Transverse colon (tissue), 4 donors: ENCODE results near the gene ENTPD3. TPM values are rescaled to one million over a fixed set of nuclear protein-coding genes. Genes with fewer than 3 reads are reported as not detected.

Experiments
- DNase-seq: peaks from one replicate; pipeline ENCODE4 v3.0.0-alpha.2; 2019
- H3K27ac ChIP-seq, 4 donors: fragments of 200-600 bp; sonication (generic); 2 replicates each; pipeline ENCODE4 v1.5.1; 2016 to 2018; ENCODE audit warnings: inconsistent platforms in 4 of 4
- H3K27me3 ChIP-seq: fragments of 200-600 bp; sonication (generic); 2 replicates; pipeline ENCODE4 v1.5.1; 2017; ENCODE audit warnings: inconsistent platforms
- H3K36me3 ChIP-seq, 4 donors: fragments of 200-600 bp; sonication (generic); 2 replicates each; pipeline ENCODE4 v1.5.1; 2017 to 2019; ENCODE audit warnings: inconsistent platforms in 4 of 4
- H3K4me1 ChIP-seq, 4 donors: fragments of 200-600 bp; sonication (generic); 2 replicates each; pipeline ENCODE4 v1.5.1; 2017 to 2020; ENCODE audit warnings: inconsistent platforms in 4 of 4
- H3K4me3 ChIP-seq, 4 donors: fragments of 200-600 bp; sonication (generic); 1 replicate in 1 of 4; 2 replicates in 3 of 4; pipeline versions ENCODE4 v1.5.1 to v1.6.1; 2017 to 2019; ENCODE audit warnings: inconsistent platforms in 4 of 4
- H3K9me3 ChIP-seq, 2 donors: fragments of 200-600 bp; sonication (generic); 2 replicates each; pipeline ENCODE4 v1.5.1; 2017 to 2019; ENCODE audit warnings: inconsistent platforms in 2 of 2
- CTCF ChIP-seq, 5 experiments: fragments of 200-600 bp in 3 of 5; fragments of 450-650 bp in 2 of 5; sonication (generic) in 3 of 5; IDR thresholded peaks; 1 replicate in 2 of 5; 2 replicates in 3 of 5; pipeline ENCODE4 v1.5.1; 2016 to 2017; ENCODE audit warnings: antibody characterized with exemption in 5 of 5, inconsistent platforms in 3 of 5, mild to moderate bottlenecking in 2 of 5, moderate library complexity in 1 of 5
- EP300 ChIP-seq: sonication (generic); formaldehyde crosslinking; IDR thresholded peaks from one replicate; pipeline ENCODE4 v1.6.1; 2017; ENCODE audit warnings: antibody characterized with exemption, low read depth
- POLR2A ChIP-seq: fragments of 450-650 bp; IDR thresholded peaks from one replicate; pipeline ENCODE4 v1.6.1; 2016; ENCODE audit warnings: antibody characterized with exemption, mild to moderate bottlenecking, moderate library complexity
- POLR2AphosphoS5 ChIP-seq, 3 donors: sonication (generic); formaldehyde crosslinking; IDR thresholded peaks; one replicate each; pipeline ENCODE4 v1.6.1; 2016; ENCODE audit warnings: antibody characterized with exemption in 3 of 3
- WGBS, 2 donors: methylation state at CpG; one replicate each; pipeline ENCODE4 v1.1.5; 2018; ENCODE audit warnings: low coverage in 1 of 2; 5-methylcytosine and 5-hydroxymethylcytosine counted together
- in situ Hi-C, 4 donors: fragments of 200-750 bp; cut with MboI; loops; one replicate each; pipeline versions ENCODE4 v1.15.0 to v1.15.1; 2017; ENCODE audit warnings: low sequenced_read_pairs in 3 of 4, low pct_ligation_motif_present in 1 of 4, low pct_unique_long_range_greater_than_20kb in 1 of 4
- intact Hi-C: fragments of 100-400 bp; cut with DNase I; formaldehyde crosslinking; loops from one replicate; pipeline ENCODE4 v1.15.1; 2023; ENCODE audit warnings: low total_unique reads
- total RNA-seq, 4 donors: library from RNA; depleted of rRNA; stranded (reverse); fragments of >200 nt; gene quantifications; one replicate each; pipeline ENCODE4 v1.1.0, GENCODE V29; 2016

The ENTPD3 gene
- total RNA-seq, result 1 to 10 TPM in 3 of 4 donors, under 1 TPM in 1; 0.37 to 7.2 (median 2.0) TPM

GRCh38 chr3:40387001-40387894 lies at the start of gene ENTPD3:
TSS of gene ENTPD3 (plus strand) at chr3:40387184. CDS start at chr3:40388058, 874 bp downstream.
- 12 to 43% methylated on average over 6 to 29 of the region's 49 CpGs for WGBS, 2 donors
- Histone ChIP-seq H3K4me1 (peaks cover 2 to 8% (median 5%) of the 10 kb centered on the region in 4 donors), H3K9me3 (no peaks in the 10 kb centered on the region), H3K27me3 (peaks cover 17% of the 10 kb centered on the region), H3K36me3 (no peaks in the 10 kb centered on the region), H3K27ac (no peak within 1 kb of the TSS), H3K4me3 (peak within 1 kb of the TSS in 3 of 4 donors; percentile 20 to 46 (median 27))
- DNase-seq, result peak; percentile 26
- intact Hi-C loops (no loop called here), in situ Hi-C loops (no loop called here)
- no peak for TF ChIP-seq POLR2A
- no peak for TF ChIP-seq EP300
- no peak for TF ChIP-seq POLR2AphosphoS5 (IDR thresholded peaks at IDR 0.05)
- no peak for TF ChIP-seq CTCF (IDR thresholded peaks at IDR 0.05)

- H3K4me1 ChIP-seq, result no peaks in the 10 kb centered on the region
- WGBS, 2 donors, result 85% methylated on average over 1 of the region's 1 CpG; no CpG with 5 or more reads in 1 of the 2 donors
- H3K4me3 ChIP-seq, result no peak overlapping the region
- no peak for DNase-seq
- no peaks in the 10 kb centered on the region for H3K36me3 ChIP-seq
- H3K27ac ChIP-seq, result no peak overlapping the region
- H3K27me3 ChIP-seq, result no peaks in the 10 kb centered on the region
- in situ Hi-C loops (loop anchor here (25.0 kb wide), 2 partner anchors 247 to 1547 kb away; no protein-coding TSS in a partner anchor), intact Hi-C loops (no loop called here)
- no peaks in the 10 kb centered on the region for H3K9me3 ChIP-seq
- TF ChIP-seq POLR2A, result no peak
- no peak for TF ChIP-seq POLR2AphosphoS5 (IDR thresholded peaks at IDR 0.05)
- TF ChIP-seq EP300, result no peak
- TF ChIP-seq CTCF (IDR thresholded peaks at IDR 0.05), result no peak
Measured at GRCh38 chr3:40339871-40340270, 47.1 kb upstream of the ENTPD3 start.

GRCh38 chr3:40340541-40341170 lies 46.3 kb upstream of the ENTPD3 start:
- Histone ChIP-seq H3K4me1 (no peaks in the 10 kb centered on the region), H3K36me3 (no peaks in the 10 kb centered on the region), H3K4me3 (no peak overlapping the region), H3K27ac (no peak overlapping the region), H3K27me3 (no peaks in the 10 kb centered on the region), H3K9me3 (no peaks in the 10 kb centered on the region)
- no peak for DNase-seq
- intact Hi-C loops, result no loop called here
- 64 to 90% methylated on average over 1 of the region's 1 CpG for WGBS, 2 donors
- TF ChIP-seq CTCF (IDR thresholded peaks at IDR 0.05), result no peak
- no peak for TF ChIP-seq EP300
- no peak for TF ChIP-seq POLR2A
- in situ Hi-C loops, result loop anchor here (25.0 kb wide), 2 partner anchors 247 to 1547 kb away; no protein-coding TSS in a partner anchor

GRCh38 chr3:40341671-40342070 lies 45.3 kb upstream of the ENTPD3 start:
- Histone ChIP-seq H3K4me1 (no peaks in the 10 kb centered on the region), H3K27me3 (no peaks in the 10 kb centered on the region), H3K4me3 (no peak overlapping the region), H3K36me3 (no peaks in the 10 kb centered on the region), H3K27ac (no peak overlapping the region), H3K9me3 (no peaks in the 10 kb centered on the region)
- no peak for TF ChIP-seq EP300
- TF ChIP-seq POLR2A, result no peak
- TF ChIP-seq POLR2AphosphoS5 (IDR thresholded peaks at IDR 0.05), result no peak
- no peak for TF ChIP-seq CTCF (IDR thresholded peaks at IDR 0.05)
- intact Hi-C loops (no loop called here), in situ Hi-C loops (loop anchor here (25.0 kb wide), 2 partner anchors 246 to 1546 kb away; no protein-coding TSS in a partner anchor)
- DNase-seq, result no peak
